A549 treated with dexamethasone at 1 μM for 4 hours (cell line): Measurements from ENCODE around the gene EPOP. TPM values are rescaled to one million over a fixed set of nuclear protein-coding genes. Genes with fewer than 3 reads are reported as not detected.

Experiments
- total RNA-seq: library from RNA; stranded (reverse); fragments of 200-300 nt; extraction: Qiagen RNA extraction; gene quantifications from 5 replicates; pipeline ENCODE4 v1.2.3, GENCODE V29; 2022

EPOP gene
- 10.8 to 13.3 TPM (median 12.0 TPM) in 5 replicates for total RNA-seq

DNA sequence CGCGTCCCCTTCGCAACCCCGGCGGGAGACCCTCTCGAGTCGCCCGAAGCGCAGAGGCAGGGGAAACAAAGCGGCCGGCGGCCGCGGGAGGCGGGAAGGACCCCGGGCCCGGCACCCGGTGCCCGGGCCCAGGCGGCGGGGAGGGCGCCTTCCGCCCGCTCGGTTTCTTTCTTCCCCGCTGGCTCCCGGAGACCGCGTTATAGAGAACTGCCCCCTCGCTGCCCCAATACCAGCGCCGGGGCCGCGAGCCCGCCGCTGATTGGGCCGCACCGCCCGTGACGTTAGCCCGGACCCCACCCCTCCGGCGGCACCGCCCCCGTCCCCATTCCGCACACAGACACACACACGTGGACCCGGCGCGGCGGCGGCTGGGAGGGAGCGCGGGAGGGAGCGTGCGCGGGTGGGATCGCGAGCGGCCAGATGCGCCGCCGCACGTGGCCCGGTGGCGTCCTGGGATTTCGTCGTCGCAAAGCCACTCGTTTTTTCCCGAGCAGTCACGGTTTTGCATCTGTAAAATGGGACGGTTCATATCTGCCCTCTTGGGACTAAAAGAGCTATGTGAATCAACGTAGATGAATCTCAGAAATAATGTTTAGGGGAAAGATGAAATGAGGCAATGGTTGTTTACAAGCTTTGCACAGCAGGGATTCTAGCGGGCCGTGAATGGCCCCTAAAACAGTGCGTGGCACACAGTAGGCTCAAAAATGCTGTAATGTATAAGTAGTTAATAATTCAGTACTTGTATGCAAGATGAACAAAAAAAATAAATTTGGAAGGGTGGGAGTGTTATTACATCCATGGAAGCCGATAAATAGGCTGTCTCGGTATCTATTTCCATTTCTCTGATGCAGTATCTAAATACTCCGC lies at the start of gene EPOP:
Gene EPOP, minus strand, starts transcription at position 209 of the 867 bp plus-strand sequence. CDS start 462 bp downstream, outside the sequence.

GRCh38 chr17:38704606-38705522 lies 30.1 kb upstream of the EPOP start, which contains the start of gene MLLT6:
Gene MLLT6, plus strand, starts transcription at chr17:38705273. Its CDS starts 360 bp downstream, at chr17:38705633.

Other genes with a start within 250 kb of the EPOP start
- gene ARHGAP23, start 246.5 kb downstream of the EPOP start, total RNA-seq: 54.9 to 79.5 TPM (median 68.3 TPM) in 5 replicates
- gene SRCIN1, start 69.0 kb downstream of the EPOP start, total RNA-seq: 1.6 to 3.3 TPM (median 2.4 TPM) in 5 replicates
- gene MLLT6, start 30.3 kb upstream of the EPOP start, total RNA-seq: 17.9 to 33.0 TPM (median 27.6 TPM) in 5 replicates
- gene CISD3, start 55.4 kb upstream of the EPOP start, total RNA-seq: 59.0 to 90.7 TPM (median 77.4 TPM) in 5 replicates
- 27.1 to 65.8 TPM (median 62.0 TPM) in 5 replicates for gene PCGF2, start 73.4 kb upstream of the EPOP start, total RNA-seq
- gene PSMB3, start 77.8 kb upstream of the EPOP start, total RNA-seq: 364 to 413 TPM (median 395 TPM) in 5 replicates
- gene PIP4K2B, start 124.6 kb upstream of the EPOP start, total RNA-seq: 34.5 to 51.8 TPM (median 49.3 TPM) in 5 replicates
- 22.2 to 25.8 TPM (median 23.1 TPM) in 5 replicates for gene CWC25, start 150.4 kb upstream of the EPOP start, total RNA-seq
- 2,325 to 3,037 TPM (median 2,389 TPM) in 5 replicates for gene RPL23, start 178.8 kb upstream of the EPOP start, total RNA-seq
- 235 to 302 TPM (median 293 TPM) in 5 replicates for gene LASP1, start 195.1 kb upstream of the EPOP start, total RNA-seq